Breast epithelium (tissue), 3 donors: ENCODE results near the gene LSS.

ENCODE experiments used
- POLR2A ChIP-seq: fragments of 450-650 bp; IDR thresholded peaks from one replicate; pipeline ENCODE4 v1.6.1; 2016; ENCODE audit warnings: antibody characterized with exemption, mild to moderate bottlenecking, moderate library complexity
- POLR2AphosphoS5 ChIP-seq, 3 donors: sonication (generic); formaldehyde crosslinking; IDR thresholded peaks; one replicate each; pipeline ENCODE4 v1.6.1; 2017; ENCODE audit warnings: antibody characterized with exemption in 3 of 3
- TF ChIP-seq, protein P1 (sequence below), 3 donors: fragments of 450-650 bp; IDR thresholded peaks; one replicate each; pipeline ENCODE4 v1.5.1; 2016 to 2017; ENCODE audit warnings: antibody characterized with exemption in 3 of 3, mild to moderate bottlenecking in 3 of 3, moderate library complexity in 3 of 3

- TF ChIP-seq POLR2A, result no peak
- TF ChIP-seq, protein P1, sequence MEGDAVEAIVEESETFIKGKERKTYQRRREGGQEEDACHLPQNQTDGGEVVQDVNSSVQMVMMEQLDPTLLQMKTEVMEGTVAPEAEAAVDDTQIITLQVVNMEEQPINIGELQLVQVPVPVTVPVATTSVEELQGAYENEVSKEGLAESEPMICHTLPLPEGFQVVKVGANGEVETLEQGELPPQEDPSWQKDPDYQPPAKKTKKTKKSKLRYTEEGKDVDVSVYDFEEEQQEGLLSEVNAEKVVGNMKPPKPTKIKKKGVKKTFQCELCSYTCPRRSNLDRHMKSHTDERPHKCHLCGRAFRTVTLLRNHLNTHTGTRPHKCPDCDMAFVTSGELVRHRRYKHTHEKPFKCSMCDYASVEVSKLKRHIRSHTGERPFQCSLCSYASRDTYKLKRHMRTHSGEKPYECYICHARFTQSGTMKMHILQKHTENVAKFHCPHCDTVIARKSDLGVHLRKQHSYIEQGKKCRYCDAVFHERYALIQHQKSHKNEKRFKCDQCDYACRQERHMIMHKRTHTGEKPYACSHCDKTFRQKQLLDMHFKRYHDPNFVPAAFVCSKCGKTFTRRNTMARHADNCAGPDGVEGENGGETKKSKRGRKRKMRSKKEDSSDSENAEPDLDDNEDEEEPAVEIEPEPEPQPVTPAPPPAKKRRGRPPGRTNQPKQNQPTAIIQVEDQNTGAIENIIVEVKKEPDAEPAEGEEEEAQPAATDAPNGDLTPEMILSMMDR (IDR thresholded peaks at IDR 0.05), result no peak
- no peak for TF ChIP-seq POLR2AphosphoS5 (IDR thresholded peaks at IDR 0.05)
Measured at GRCh38 chr21:46253610-46254124, 25.1 kb upstream of the LSS start.
